IMR-90 (cell line): ENCODE results near the gene F5.

Source experiments
- CTCF ChIP-seq: conservative IDR thresholded peaks from 2 replicates; pipeline ENCODE4 v1.5.1; 2012; ENCODE audit warnings: mild to moderate bottlenecking, low read depth, low read length, improper control_type of control experiment
- POLR2A ChIP-seq: IDR thresholded peaks from 2 replicates; pipeline ENCODE4 v1.6.1; 2012; ENCODE audit warnings: mild to moderate bottlenecking, low read depth, low read length
- RAD21 ChIP-seq: IDR thresholded peaks from 2 replicates; pipeline ENCODE4 v1.6.1; 2012; ENCODE audit warnings: low read length, improper control_type of control experiment

DNA sequence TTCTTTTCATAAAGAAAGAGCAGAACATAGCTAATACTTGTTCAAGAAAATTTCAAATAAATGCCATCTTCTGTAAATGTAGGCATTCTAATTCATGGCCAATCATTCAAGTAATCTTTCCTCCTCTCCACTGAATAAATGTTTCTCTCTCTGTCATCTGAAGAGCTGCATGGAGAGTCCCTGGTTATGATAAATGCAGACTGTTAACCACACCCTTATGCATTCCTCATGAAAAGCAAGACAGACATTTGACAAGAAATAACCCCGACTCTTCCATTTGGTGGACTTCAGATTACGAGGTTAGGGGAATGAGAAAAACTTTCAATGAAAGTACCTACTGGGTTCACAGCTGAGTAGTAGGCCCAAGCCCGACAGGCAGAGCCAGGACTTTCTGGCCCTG, 55.8 kb downstream of the F5 start:
- TF ChIP-seq POLR2A (no peak), CTCF (no peak), RAD21 (no peak)
